Thyroid gland (tissue), 4 donors: Measurements from ENCODE around the gene TNFSF15.

Source experiments
- POLR2A ChIP-seq, 2 donors: fragments of 450-650 bp; IDR thresholded peaks; one replicate each; pipeline ENCODE4 v1.6.1; 2017; ENCODE audit warnings: antibody characterized with exemption in 2 of 2, mild to moderate bottlenecking in 2 of 2, moderate library complexity in 1 of 2
- TF ChIP-seq, protein P1 (sequence below), 6 experiments: fragments of 200-600 bp in 3 of 6; fragments of 450-650 bp in 3 of 6; sonication (generic) in 3 of 6; IDR thresholded peaks; one replicate each; pipeline ENCODE4 v1.5.1; 2016 to 2019; ENCODE audit warnings: antibody characterized with exemption in 6 of 6, mild to moderate bottlenecking in 2 of 6, inconsistent platforms in 1 of 6, moderate library complexity in 1 of 6

- TF ChIP-seq POLR2A (IDR thresholded peaks at IDR 0.05): no peak
- TF ChIP-seq, protein P1, sequence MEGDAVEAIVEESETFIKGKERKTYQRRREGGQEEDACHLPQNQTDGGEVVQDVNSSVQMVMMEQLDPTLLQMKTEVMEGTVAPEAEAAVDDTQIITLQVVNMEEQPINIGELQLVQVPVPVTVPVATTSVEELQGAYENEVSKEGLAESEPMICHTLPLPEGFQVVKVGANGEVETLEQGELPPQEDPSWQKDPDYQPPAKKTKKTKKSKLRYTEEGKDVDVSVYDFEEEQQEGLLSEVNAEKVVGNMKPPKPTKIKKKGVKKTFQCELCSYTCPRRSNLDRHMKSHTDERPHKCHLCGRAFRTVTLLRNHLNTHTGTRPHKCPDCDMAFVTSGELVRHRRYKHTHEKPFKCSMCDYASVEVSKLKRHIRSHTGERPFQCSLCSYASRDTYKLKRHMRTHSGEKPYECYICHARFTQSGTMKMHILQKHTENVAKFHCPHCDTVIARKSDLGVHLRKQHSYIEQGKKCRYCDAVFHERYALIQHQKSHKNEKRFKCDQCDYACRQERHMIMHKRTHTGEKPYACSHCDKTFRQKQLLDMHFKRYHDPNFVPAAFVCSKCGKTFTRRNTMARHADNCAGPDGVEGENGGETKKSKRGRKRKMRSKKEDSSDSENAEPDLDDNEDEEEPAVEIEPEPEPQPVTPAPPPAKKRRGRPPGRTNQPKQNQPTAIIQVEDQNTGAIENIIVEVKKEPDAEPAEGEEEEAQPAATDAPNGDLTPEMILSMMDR (IDR thresholded peaks at IDR 0.05): no peak
Measured at GRCh38 chr9:114792396-114792795, 13.4 kb downstream of the TNFSF15 start.
